Hepatocyte (in vitro differentiated cells): Measurements from ENCODE around the gene IRF1. TPM values are rescaled to one million over a fixed set of nuclear protein-coding genes. Genes with fewer than 3 reads are reported as not detected.
A peak's percentile ranks its signal among the peaks of the same experiment; 100 is the strongest.

Experiments used
- DNase-seq: peaks from one replicate; pipeline ENCODE4 v3.0.0-alpha.2; 2016; ENCODE audit warnings: low spot score
- H2AFZ ChIP-seq: fragments of 200-600 bp; sonication (generic); 2 replicates; pipeline ENCODE4 v1.6.0; 2016; ENCODE audit warnings: antibody characterized with exemption, mild to moderate bottlenecking
- H3K27ac ChIP-seq: fragments of 200-600 bp; sonication (generic); 2 replicates; pipeline ENCODE4 v1.5.1; 2016; ENCODE audit warnings: mild to moderate bottlenecking
- H3K27me3 ChIP-seq: fragments of 200-600 bp; sonication (generic); 2 replicates; pipeline ENCODE4 v1.6.1; 2016
- H3K36me3 ChIP-seq: fragments of 200-600 bp; sonication (generic); replicated peaks from 2 replicates; pipeline ENCODE4 v1.5.1; 2016; ENCODE audit warnings: low read depth; ENCODE audit not compliant: insufficient read depth
- H3K4me1 ChIP-seq: fragments of 200-600 bp; sonication (generic); 2 replicates; pipeline ENCODE4 v1.5.1; 2016; ENCODE audit warnings: mild to moderate bottlenecking, moderate library complexity; ENCODE audit not compliant: insufficient read depth
- H3K4me2 ChIP-seq: fragments of 200-600 bp; sonication (generic); 2 replicates; pipeline ENCODE4 v1.6.0; 2016
- H3K4me3 ChIP-seq: fragments of 200-600 bp; sonication (generic); 2 replicates; pipeline ENCODE4 v1.5.1; 2016; ENCODE audit warnings: mild to moderate bottlenecking
- H3K79me2 ChIP-seq: fragments of 200-600 bp; sonication (generic); 2 replicates; pipeline ENCODE4 v1.6.0; 2017; ENCODE audit warnings: mild to moderate bottlenecking
- H3K9me2 ChIP-seq: fragments of 200-600 bp; sonication (generic); replicated peaks from 2 replicates; pipeline ENCODE4 v1.6.0; 2017; ENCODE audit warnings: mild to moderate bottlenecking; ENCODE audit not compliant: insufficient read depth
- H3K9me3 ChIP-seq: fragments of 200-600 bp; sonication (generic); 2 replicates; pipeline ENCODE4 v1.5.1; 2016; ENCODE audit warnings: low read depth, mild to moderate bottlenecking
- H4K20me1 ChIP-seq: fragments of 200-600 bp; sonication (generic); 2 replicates; pipeline ENCODE4 v1.6.0; 2016; ENCODE audit warnings: mild to moderate bottlenecking; ENCODE audit not compliant: insufficient read depth, poor library complexity, severe bottlenecking
- CTCF ChIP-seq: fragments of 200-600 bp; sonication (generic); IDR thresholded peaks from 2 replicates; pipeline ENCODE4 v1.5.1; 2016; ENCODE audit warnings: antibody characterized with exemption, mild to moderate bottlenecking; ENCODE audit not compliant: poor library complexity
- EZH2 ChIP-seq: fragments of 200-600 bp; sonication (generic); IDR thresholded peaks from 2 replicates; pipeline ENCODE4 v1.6.1; 2016; ENCODE audit warnings: antibody characterized with exemption, mild to moderate bottlenecking, borderline replicate concordance
- EZH2phosphoT487 ChIP-seq: fragments of 200-600 bp; sonication (generic); IDR thresholded peaks from one replicate; pipeline ENCODE4 v1.6.1; 2018; ENCODE audit warnings: antibody characterized with exemption, mild to moderate bottlenecking, low read depth, moderate library complexity; ENCODE audit not compliant: unreplicated experiment, severe bottlenecking
- WGBS: methylation state at CpG from one replicate; pipeline ENCODE4 v1.1.6; 2016; ENCODE audit warnings: low lambda C conversion rate; ENCODE audit errors: missing lambda C conversion rate; 5-methylcytosine and 5-hydroxymethylcytosine counted together
- polyA plus RNA-seq: library from polyadenylated mRNA; unstranded; fragments of >200 nt; fragmentation: Nextera tagmentation; extraction: Ambion mirVana; gene quantifications from 2 replicates; pipeline ENCODE4 v1.2.1, GENCODE V29; 2016
- total RNA-seq: library from RNA; depleted of rRNA; stranded (reverse); fragments of >200 nt; gene quantifications from 2 replicates; pipeline ENCODE4 v1.2.3, GENCODE V29; 2014

Gene IRF1
- total and polyA plus RNA-seq, 2 experiments from 2014 or later = 30.9 to 35.8 TPM

GRCh38 chr5:132480546-132480892, 10.1 kb downstream of the IRF1 start:
- H3K4me1 ChIP-seq = peaks cover 34% of the 10 kb centered on the region

GRCh38 chr5:132480042-132480441, 10.5 kb downstream of the IRF1 start:
- Histone ChIP-seq H2AFZ (no peak overlapping the region), H3K27ac (no peak overlapping the region), H3K9me3 (no peaks in the 10 kb centered on the region), H3K36me3 (no peaks in the 10 kb centered on the region), H3K4me2 (no peak overlapping the region), H3K4me3 (no peak overlapping the region), H3K4me1 (peaks cover 39% of the 10 kb centered on the region), H3K9me2 (no peaks in the 10 kb centered on the region), H4K20me1 (no peaks in the 10 kb centered on the region), H3K27me3 (no peaks in the 10 kb centered on the region), H3K79me2 (no peaks in the 10 kb centered on the region)
- DNase-seq = no peak
- TF ChIP-seq EZH2phosphoT487 (no peak), EZH2 (no peak), CTCF (no peak)
- 93% methylated on average over 1 of the region's 1 CpG for WGBS

More at GRCh38 chr5:132480546-132480892, 10.1 kb downstream of the IRF1 start:
- Histone ChIP-seq H3K4me2 (no peak overlapping the region), H3K9me3 (no peaks in the 10 kb centered on the region), H2AFZ (no peak overlapping the region), H3K36me3 (no peaks in the 10 kb centered on the region), H3K27me3 (no peaks in the 10 kb centered on the region), H4K20me1 (no peaks in the 10 kb centered on the region), H3K9me2 (no peaks in the 10 kb centered on the region), H3K79me2 (no peaks in the 10 kb centered on the region), H3K4me3 (no peak overlapping the region), H3K27ac (no peak overlapping the region)
- TF ChIP-seq EZH2 = no peak
- 95% methylated on average over 5 of the region's 5 CpGs for WGBS
- DNase-seq = no peak

GRCh38 chr5:132479111-132479951, 11.2 kb downstream of the IRF1 start:
- H3K27ac ChIP-seq = peak overlapping the region; percentile 90
- H3K36me3 ChIP-seq = no peaks in the 10 kb centered on the region
- WGBS = 93% methylated on average over 3 of the region's 3 CpGs
- TF ChIP-seq EZH2phosphoT487 = no peak
- TF ChIP-seq CTCF = no peak
- TF ChIP-seq EZH2 = no peak
- no peak overlapping the region for H3K4me3 ChIP-seq
- no peak overlapping the region for H2AFZ ChIP-seq
- peaks cover 46% of the 10 kb centered on the region for H3K4me1 ChIP-seq
- H4K20me1 ChIP-seq = no peaks in the 10 kb centered on the region
- H3K9me2 ChIP-seq = no peaks in the 10 kb centered on the region
- DNase-seq = no peak
- H3K9me3 ChIP-seq = no peaks in the 10 kb centered on the region
- no peaks in the 10 kb centered on the region for H3K79me2 ChIP-seq
- H3K27me3 ChIP-seq = no peaks in the 10 kb centered on the region
- H3K4me2 ChIP-seq = peak overlapping the region; percentile 31

- peak overlapping the region; percentile 90 for H3K27ac ChIP-seq
- peaks cover 49% of the 10 kb centered on the region for H3K4me1 ChIP-seq
- no peaks in the 10 kb centered on the region for H3K9me2 ChIP-seq
Observed at GRCh38 chr5:132478366-132478871, 12.2 kb downstream of the IRF1 start.

More at GRCh38 chr5:132478366-132478871, 12.2 kb downstream of the IRF1 start:
- no peaks in the 10 kb centered on the region for H3K36me3 ChIP-seq
- DNase-seq = no peak
- no peak for TF ChIP-seq EZH2phosphoT487
- TF ChIP-seq EZH2 = no peak
- TF ChIP-seq CTCF = no peak
- H3K4me3 ChIP-seq = no peak overlapping the region
- H4K20me1 ChIP-seq = no peaks in the 10 kb centered on the region
- no peak overlapping the region for H2AFZ ChIP-seq
- H3K9me3 ChIP-seq = no peaks in the 10 kb centered on the region
- peak overlapping the region; percentile 31 for H3K4me2 ChIP-seq
- H3K79me2 ChIP-seq = no peaks in the 10 kb centered on the region
- WGBS = 79% methylated on average over 4 of the region's 4 CpGs
- H3K27me3 ChIP-seq = no peaks in the 10 kb centered on the region
